Measurements from ENCODE around the gene RASGRF2. TPM values are rescaled to one million over a fixed set of nuclear protein-coding genes. Genes with fewer than 3 reads are reported as not detected.

Gene RASGRF2
- total and polyA plus RNA-seq, 8 donors: 1.1 to 2.7 (median 1.4) TPM

GRCh38 chr5:80926979-80927656 lies 33.0 kb upstream of the RASGRF2 start:
- Histone ChIP-seq H3K36me3 (no peaks in the 10 kb centered on the region), H3K9me3 (no peaks in the 10 kb centered on the region), H3K4me3 (no peak overlapping the region), H3K4me1 (no peaks in the 10 kb centered on the region), H3K27me3 (no peaks in the 10 kb centered on the region), H3K27ac (no peak overlapping the region)
- TF ChIP-seq CTCF (IDR thresholded peaks at IDR 0.05): no peak
- no peak for ATAC-seq
- FAIRE-seq: no peak
- intact Hi-C loops (cut with DNase I): no loop called here
- 58 to 75% methylated on average over 3 of the region's 3 CpGs for WGBS, 2 donors
- no peak for DNase-seq

DNA sequence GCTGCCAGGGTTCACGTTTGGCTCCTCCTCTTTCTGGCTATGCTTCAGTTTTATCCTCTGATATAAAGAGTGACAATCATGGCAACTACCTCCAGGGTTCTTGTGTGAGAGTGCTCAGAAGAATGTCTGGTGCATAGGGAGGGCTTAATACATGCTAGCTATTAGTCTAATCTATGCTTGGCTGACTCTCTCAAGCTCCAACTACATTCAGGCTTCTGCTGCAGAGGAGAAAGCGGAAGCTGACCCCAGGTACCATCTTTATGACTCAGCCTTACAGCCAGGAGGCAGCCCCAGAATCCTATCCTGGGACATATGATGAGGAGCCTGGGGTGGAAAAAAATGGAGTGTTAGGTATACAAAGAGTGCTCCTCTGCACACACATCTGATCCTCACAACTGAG lies 32.1 kb upstream of the RASGRF2 start:
- WGBS, 2 donors: 55 to 58% methylated on average over 2 of the region's 2 CpGs
- FAIRE-seq: no peak
- Histone ChIP-seq H3K4me3 (no peak overlapping the region), H3K27me3 (no peaks in the 10 kb centered on the region), H3K27ac (no peak overlapping the region), H3K4me1 (no peaks in the 10 kb centered on the region), H3K9me3 (no peaks in the 10 kb centered on the region), H3K36me3 (no peaks in the 10 kb centered on the region)
- ATAC-seq: no peak
- no peak for TF ChIP-seq CTCF (IDR thresholded peaks at IDR 0.05)
- intact Hi-C loops (cut with DNase I): no loop called here
- no peak for DNase-seq

- TF ChIP-seq CTCF (IDR thresholded peaks at IDR 0.05): no peak
- DNase-seq (no peak), FAIRE-seq (no peak), ATAC-seq (no peak)
- Histone ChIP-seq H3K27ac (no peak overlapping the region), H3K36me3 (no peaks in the 10 kb centered on the region), H3K27me3 (no peaks in the 10 kb centered on the region), H3K4me1 (no peaks in the 10 kb centered on the region), H3K4me3 (no peak overlapping the region), H3K9me3 (no peaks in the 10 kb centered on the region)
- 51 to 60% methylated on average over 3 of the region's 3 CpGs for WGBS, 2 donors
- intact Hi-C loops (cut with DNase I): no loop called here
These were observed 29.2 kb upstream of the RASGRF2 start for GRCh38 chr5:80930940-80931339.

DNA sequence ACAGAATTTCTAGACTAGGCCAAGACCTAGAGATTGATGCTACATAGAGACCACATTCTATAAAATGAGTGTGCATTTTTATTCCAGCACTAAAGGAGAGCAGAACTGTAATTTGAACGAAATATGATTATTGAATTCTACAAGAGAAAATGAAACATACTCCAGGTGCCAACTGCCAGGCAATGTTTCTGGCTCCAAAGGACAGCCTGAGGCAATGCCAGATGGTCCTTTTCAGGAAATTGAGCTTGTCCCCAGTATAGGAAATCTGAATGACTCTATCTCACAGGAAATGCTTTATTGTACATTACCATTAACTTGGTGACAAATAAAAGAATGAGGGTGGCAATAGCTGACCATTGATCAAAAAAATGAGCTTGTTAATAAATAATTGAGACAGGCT lies 28.8 kb upstream of the RASGRF2 start:
- no peak for DNase-seq
- Histone ChIP-seq H3K4me3 (no peak overlapping the region), H3K4me1 (no peaks in the 10 kb centered on the region), H3K9me3 (no peaks in the 10 kb centered on the region), H3K27ac (no peak overlapping the region), H3K27me3 (no peaks in the 10 kb centered on the region), H3K36me3 (no peaks in the 10 kb centered on the region)
- FAIRE-seq: no peak
- intact Hi-C loops (cut with DNase I): no loop called here
- no peak for ATAC-seq
- 74 to 85% methylated on average over 1 of the region's 1 CpG for WGBS, 2 donors
- TF ChIP-seq CTCF (IDR thresholded peaks at IDR 0.05): no peak

DNA sequence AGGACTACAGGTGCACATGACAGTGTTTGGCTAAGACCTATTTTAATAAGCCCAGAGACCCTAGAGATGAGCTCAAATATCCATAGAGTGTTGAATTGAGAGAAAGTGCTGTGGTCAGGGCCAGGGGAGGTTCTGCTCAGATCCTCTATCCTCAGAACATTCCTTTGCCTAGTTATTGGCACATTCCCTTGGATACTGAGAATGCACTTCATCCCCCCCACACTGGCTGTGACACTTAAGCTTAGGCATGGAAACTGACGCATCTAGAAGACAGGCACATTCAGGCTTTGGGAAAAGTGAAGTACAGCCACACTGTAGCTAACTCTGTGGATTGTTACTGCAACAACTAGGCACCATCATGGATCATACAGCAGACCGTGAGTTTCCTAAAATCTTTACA lies 27.1 kb upstream of the RASGRF2 start:
- H3K36me3 ChIP-seq: no peaks in the 10 kb centered on the region
- FAIRE-seq (no peak), DNase-seq (no peak), ATAC-seq (no peak)
- no peak overlapping the region for H3K27ac ChIP-seq
- H3K4me3 ChIP-seq: no peak overlapping the region
- TF ChIP-seq CTCF (IDR thresholded peaks at IDR 0.05): no peak
- no peaks in the 10 kb centered on the region for H3K9me3 ChIP-seq
- no peaks in the 10 kb centered on the region for H3K4me1 ChIP-seq
- no peaks in the 10 kb centered on the region for H3K27me3 ChIP-seq
- intact Hi-C loops (cut with DNase I): no loop called here
- WGBS, 2 donors: 90 to 94% methylated on average over 2 of the region's 2 CpGs
